ENCODE results near the gene KIF1B. TPM values are rescaled to one million over a fixed set of nuclear protein-coding genes. Genes with fewer than 3 reads are reported as not detected.
A peak's percentile ranks its signal among the peaks of the same experiment; 100 is the strongest.
"Not testable (repeated sequence)": the region's sequence is repeated elsewhere in the genome, so short reads cannot be mapped to it uniquely, and the experiment has no call there.

The KIF1B gene
- total RNA-seq, 1 donor from 2014 or later, result 67.7 TPM

DNA sequence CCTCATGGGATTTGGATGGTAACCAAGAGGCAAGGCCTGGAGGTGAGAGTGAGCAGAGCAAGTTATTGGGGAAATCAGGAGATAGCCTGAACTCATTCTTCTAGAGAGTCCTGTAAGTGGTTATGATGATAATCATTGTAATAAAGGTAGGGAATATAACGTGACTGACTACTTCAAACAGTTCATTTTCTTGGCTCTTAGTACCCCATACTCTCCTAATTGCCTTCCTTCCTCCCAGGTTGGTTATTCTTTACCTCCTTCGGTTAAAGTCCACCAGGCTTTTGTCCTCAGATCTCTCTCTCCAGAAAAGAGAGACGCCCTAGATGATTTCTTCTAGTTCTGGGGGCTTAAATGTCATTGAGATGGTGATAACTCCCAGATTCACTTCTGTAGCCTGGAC lies 35.3 kb downstream of the KIF1B start:
- Mint-ChIP-seq H3K4me3 (no peak overlapping the region), H3K27me3 (ENCODE audit: low read depth) (no peaks in the 10 kb centered on the region), H3K27ac (peak overlapping the region; percentile 45), H3K9me3 (peaks cover 7% of the 10 kb centered on the region), H3K36me3 (peaks cover 25% of the 10 kb centered on the region), H3K4me1 (peaks cover 1% of the 10 kb centered on the region)
- TF ChIP-seq, protein P1, sequence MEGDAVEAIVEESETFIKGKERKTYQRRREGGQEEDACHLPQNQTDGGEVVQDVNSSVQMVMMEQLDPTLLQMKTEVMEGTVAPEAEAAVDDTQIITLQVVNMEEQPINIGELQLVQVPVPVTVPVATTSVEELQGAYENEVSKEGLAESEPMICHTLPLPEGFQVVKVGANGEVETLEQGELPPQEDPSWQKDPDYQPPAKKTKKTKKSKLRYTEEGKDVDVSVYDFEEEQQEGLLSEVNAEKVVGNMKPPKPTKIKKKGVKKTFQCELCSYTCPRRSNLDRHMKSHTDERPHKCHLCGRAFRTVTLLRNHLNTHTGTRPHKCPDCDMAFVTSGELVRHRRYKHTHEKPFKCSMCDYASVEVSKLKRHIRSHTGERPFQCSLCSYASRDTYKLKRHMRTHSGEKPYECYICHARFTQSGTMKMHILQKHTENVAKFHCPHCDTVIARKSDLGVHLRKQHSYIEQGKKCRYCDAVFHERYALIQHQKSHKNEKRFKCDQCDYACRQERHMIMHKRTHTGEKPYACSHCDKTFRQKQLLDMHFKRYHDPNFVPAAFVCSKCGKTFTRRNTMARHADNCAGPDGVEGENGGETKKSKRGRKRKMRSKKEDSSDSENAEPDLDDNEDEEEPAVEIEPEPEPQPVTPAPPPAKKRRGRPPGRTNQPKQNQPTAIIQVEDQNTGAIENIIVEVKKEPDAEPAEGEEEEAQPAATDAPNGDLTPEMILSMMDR (IDR thresholded peaks at IDR 0.05; ENCODE audit: unreplicated experiment), result no peak
- DNase-seq (ENCODE audit: low spot score in 2 of 2, unreplicated experiment in 2 of 2), result no peak

DNA sequence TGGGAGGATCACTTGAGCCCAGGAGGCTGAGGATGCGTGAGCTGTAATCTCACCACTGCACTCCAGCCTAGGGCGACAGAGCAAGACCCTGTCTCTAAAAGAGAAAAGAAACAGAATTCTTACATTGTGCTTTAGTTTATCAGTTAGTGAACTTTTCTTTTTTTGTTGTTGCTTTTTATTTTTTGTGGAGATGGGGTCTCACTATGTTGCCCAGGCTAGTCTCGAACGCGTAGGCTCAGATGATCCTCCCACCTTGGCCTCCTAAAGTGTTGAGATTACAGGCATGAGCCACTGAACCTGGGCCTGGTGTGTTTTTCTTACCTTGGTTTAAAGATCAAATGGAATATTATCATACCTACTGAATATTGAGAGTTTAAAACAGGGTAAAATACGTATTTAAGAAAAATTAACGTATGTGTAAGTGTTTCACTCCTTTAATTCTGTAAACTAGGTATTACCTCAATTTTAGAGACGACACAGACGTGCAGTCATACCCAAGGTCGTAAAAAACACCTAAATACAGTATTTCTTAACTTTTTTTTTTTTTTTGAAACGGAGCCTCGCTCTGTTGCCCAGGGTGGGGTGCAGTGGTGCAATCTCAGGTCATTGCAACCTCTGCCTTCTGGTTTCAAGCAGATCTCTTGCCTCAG lies 39.6 kb downstream of the KIF1B start:
- Mint-ChIP-seq H3K4me3 (no peak overlapping the region), H3K9me3 (peaks cover 7% of the 10 kb centered on the region), H3K27ac (no peak overlapping the region), H3K4me1 (peaks cover 8% of the 10 kb centered on the region), H3K36me3 (peaks cover 27% of the 10 kb centered on the region), H3K27me3 (ENCODE audit: low read depth) (no peaks in the 10 kb centered on the region)
- DNase-seq (ENCODE audit: low spot score in 2 of 2, unreplicated experiment in 2 of 2), result no peak
- TF ChIP-seq, protein P1 (IDR thresholded peaks at IDR 0.05; ENCODE audit: unreplicated experiment), result no peak

DNA sequence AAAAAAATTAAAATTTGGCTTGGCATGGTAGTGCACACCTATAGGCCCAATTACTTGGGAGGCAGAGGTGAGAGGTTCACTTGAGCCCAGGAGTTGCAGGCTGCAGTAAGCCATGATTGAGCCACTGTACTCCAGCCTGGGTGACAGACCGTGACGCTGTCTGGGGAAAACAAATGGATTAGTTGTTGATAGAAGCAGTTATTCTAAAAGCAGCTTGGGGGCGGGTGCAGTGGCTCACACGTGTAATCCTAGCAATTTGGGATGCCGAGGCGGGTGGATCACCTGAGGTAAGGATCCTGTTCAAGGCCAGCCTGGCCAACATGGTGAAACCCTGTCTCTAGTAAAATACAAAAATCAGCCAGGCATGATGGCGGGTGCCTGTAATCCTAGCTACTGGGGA lies 40.3 kb downstream of the KIF1B start:
- Mint-ChIP-seq H3K4me1 (peaks cover 8% of the 10 kb centered on the region), H3K27me3 (ENCODE audit: low read depth) (no peaks in the 10 kb centered on the region), H3K27ac (no peak overlapping the region), H3K36me3 (peaks cover 27% of the 10 kb centered on the region), H3K4me3 (no peak overlapping the region), H3K9me3 (peaks cover 7% of the 10 kb centered on the region)
- TF ChIP-seq, protein P1 (IDR thresholded peaks at IDR 0.05; ENCODE audit: unreplicated experiment), result no peak
- no peak for DNase-seq (ENCODE audit: low spot score in 2 of 2, unreplicated experiment in 2 of 2)

DNA sequence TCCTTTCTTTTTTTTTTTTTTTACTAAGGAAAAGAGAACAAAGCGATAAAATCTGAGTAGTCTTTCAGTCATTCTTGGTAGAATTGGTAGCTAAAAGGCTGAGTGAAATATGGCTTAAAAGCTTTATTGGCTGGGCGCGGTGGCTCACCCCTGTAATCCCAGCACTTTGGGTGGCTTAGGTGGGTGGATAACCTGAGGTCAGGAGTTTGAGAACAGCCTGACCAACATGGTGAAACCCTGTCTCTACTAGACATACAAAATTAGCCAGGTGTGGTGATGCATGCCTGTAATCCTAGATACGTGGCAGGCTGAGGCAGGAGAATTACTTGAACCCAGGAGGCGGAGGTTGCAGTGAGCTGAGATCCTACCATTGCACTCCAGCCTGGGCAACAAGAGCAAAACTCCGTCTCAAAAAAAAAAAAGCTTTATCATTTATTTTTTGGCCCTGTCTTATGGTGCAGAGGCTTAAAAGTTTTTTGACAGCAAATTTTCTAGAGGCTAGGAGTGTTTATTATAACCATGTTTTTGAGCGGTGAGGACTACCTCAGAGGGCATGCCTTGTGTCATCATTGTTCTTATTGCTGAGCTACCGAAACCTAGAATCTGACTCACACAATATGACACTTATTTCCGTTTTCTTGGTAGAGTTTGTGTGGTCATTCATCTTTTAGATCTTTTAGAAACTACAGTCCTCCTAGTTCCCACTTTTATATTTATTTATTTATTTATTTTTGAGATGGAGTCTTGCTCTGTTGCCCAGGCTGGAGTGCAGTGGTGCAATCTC lies 41.1 kb downstream of the KIF1B start:
- not testable (repeated sequence) for H3K9me3 Mint-ChIP-seq; H3K4me1 Mint-ChIP-seq; DNase-seq (ENCODE audit: low spot score in 2 of 2, unreplicated experiment in 2 of 2); H3K27ac Mint-ChIP-seq; H3K27me3 Mint-ChIP-seq (ENCODE audit: low read depth); H3K4me3 Mint-ChIP-seq
- peaks cover 22% of the 10 kb centered on the region for H3K36me3 Mint-ChIP-seq

DNA sequence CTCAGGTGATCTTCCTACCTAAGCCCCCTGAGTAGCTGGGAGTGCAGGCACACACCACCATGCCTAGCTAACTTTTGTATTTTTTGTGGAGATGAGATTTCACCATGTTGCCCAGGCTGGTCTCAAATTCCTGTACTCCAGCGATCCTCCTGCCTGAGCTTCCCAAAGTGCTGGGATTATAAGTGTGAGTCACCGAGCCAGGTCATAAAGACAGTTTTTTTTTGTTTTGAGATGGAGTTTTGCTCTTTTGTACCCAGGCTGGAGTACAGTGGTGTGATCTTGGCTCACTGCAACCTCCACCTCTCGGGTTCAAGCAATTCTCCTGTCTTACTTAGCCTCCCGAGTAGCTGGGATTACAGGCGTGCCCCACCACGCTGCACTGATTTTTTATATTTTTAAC lies 42.1 kb downstream of the KIF1B start:
- Mint-ChIP-seq H3K4me1 (peaks cover 8% of the 10 kb centered on the region), H3K27me3 (ENCODE audit: low read depth) (no peaks in the 10 kb centered on the region), H3K36me3 (peaks cover 18% of the 10 kb centered on the region), H3K9me3 (peaks cover 4% of the 10 kb centered on the region), H3K4me3 (no peak overlapping the region), H3K27ac (no peak overlapping the region)
- no peak for DNase-seq (ENCODE audit: low spot score in 2 of 2, unreplicated experiment in 2 of 2)
- TF ChIP-seq, protein P1 (IDR thresholded peaks at IDR 0.05; ENCODE audit: unreplicated experiment), result no peak

DNA sequence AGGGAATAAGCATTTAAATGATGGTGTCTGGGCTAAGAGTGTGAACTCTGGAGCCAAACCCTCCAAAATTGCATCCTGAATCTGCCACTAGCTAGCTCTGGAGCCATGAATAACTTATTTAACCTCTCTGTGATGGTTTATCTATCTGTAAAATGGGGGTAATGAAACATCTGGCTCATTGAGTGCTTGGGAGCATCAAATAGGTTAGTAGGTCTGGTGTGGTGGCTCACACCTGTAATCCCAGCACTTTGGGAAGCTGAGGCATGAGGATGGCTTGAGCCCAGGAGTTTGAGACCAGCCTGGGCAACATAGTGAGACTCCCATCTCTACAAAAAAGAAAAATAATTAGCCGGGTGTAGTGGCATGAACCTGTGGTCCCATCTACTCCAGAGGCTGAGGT lies 42.8 kb downstream of the KIF1B start:
- peak overlapping the region; percentile 85 for H3K27ac Mint-ChIP-seq
- H3K4me3 Mint-ChIP-seq, result no peak overlapping the region

More for the DNA sequence above, 42.8 kb downstream of the KIF1B start:
- H3K4me1 Mint-ChIP-seq, result peaks cover 8% of the 10 kb centered on the region
- peaks cover 4% of the 10 kb centered on the region for H3K9me3 Mint-ChIP-seq
- DNase-seq (ENCODE audit: low spot score in 2 of 2, unreplicated experiment in 2 of 2), result no peak
- peaks cover 16% of the 10 kb centered on the region for H3K36me3 Mint-ChIP-seq
- TF ChIP-seq, protein P1 (IDR thresholded peaks at IDR 0.05; ENCODE audit: unreplicated experiment), result no peak
- H3K27me3 Mint-ChIP-seq (ENCODE audit: low read depth), result no peaks in the 10 kb centered on the region
